ENCODE measurements around the gene CD247.

Gene CD247

GRCh38 chr1:167510244-167510643, 8.1 kb downstream of the CD247 start:
- no peak for DNase-seq

- DNase-seq = no peak
Observed at GRCh38 chr1:167509587-167509986, 8.7 kb downstream of the CD247 start.

DNA sequence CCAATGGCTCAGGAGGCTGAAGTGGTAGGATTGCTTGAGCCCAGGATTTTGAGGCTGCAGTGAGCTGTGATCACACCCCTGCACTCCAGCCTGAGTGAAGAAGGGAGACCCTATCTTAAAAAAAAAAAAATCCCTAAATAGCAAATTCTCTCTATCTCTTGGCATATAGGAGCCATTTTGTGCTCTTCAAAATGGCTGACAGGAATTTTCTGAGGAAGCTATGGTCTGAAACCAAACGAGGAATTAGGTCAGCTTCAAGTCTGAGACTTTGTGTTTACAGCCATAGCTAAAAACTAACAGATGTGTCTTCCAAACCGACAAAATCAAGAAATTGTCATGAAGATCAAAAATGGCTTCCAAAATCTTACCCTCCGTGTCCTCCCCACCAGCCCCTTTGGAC, 10.6 kb downstream of the CD247 start:
- no peak for DNase-seq

DNA sequence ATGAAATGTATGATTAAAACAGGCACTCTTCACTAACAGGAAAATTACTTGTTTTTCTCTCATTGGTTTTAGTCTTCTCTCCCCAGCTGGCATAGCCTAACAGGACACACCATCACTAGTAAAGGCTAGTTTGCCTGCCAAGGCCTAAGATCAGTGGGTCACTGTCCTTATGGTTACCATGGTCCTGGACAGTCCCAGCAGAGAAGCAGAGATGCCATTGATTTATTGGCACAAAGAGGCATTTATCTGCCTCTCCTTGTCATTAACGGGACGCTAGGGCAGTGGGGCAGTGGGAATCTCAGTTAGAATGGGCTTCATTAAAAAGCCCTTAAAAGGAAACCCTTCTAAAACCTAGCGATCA, 13.9 kb downstream of the CD247 start:
- no peak for DNase-seq

DNA sequence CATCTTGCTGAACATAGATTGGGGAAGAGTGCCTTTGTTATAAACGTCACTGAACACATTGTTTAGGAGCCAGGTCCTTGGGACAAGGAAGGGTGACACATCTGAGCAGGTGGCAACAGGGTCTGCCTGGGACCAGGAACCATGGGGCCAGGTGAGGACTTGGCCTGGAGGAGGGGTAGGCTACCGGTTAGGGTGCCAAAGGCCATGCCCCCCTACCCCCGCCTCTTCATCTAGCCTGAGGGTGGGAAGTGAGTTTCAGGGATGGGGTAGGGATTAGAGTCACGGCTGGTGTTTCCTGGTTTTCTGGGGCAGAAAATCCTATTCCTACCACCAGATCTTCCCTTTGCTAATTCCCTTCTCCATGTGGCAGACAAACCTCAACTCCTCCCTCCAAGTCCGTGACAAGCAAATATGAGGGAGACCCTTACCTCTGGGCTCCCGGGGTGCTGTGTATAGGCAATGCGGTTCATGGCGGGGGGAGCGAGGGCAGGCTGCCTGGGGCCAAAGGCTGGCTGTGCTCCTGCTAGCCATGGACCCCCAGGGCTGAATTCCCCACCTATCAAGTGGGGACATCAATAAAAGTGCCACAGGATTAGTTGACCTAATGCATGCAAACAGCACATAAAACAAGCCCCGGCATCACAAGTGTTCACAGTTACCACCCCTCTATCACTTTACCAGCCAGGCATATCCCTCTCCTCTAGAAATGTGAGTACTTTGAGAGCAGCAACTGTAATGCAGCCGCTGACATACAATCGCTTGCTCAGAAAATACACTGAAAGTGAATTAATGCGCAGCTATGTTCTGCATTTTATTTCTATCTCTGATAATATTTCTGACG, 14.5 kb downstream of the CD247 start:
- no peak for DNase-seq

GRCh38 chr1:167502719-167503462, 15.4 kb downstream of the CD247 start:
- no peak for DNase-seq

- DNase-seq = no peak
Observed at GRCh38 chr1:167502192-167502551, 16.2 kb downstream of the CD247 start.

DNA sequence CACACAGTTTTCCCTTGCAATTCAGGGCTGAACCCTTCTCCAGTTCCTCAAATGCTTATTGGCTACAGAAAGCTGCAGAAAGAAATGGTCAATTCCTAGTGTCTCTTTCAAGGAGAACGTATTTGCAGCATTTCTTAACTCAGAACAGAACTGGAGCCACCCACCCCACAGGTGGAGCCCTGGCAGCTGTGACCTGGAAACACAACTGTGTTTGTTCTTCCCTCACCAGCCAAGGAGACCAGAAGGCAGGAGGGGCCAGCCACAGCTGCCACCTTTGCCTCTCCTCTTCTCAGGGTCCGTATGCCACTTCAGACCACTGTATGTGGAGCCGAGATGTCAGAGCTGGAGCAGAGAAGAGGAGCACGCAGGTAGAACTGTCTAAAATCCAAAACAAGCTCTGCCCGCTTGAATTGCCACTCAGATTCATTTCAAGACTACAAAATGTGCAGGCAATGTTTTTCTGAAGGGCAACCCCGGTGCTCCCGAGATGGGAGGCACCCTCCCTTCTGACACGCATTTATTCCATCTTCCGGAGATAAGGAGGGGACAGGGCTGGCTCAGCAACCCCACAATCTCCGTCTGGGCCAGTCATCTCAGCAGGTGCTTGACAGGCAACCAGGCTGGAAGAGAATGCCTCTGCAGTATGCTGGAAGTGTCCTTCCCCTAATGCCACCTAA, 16.7 kb downstream of the CD247 start:
- DNase-seq = no peak

DNA sequence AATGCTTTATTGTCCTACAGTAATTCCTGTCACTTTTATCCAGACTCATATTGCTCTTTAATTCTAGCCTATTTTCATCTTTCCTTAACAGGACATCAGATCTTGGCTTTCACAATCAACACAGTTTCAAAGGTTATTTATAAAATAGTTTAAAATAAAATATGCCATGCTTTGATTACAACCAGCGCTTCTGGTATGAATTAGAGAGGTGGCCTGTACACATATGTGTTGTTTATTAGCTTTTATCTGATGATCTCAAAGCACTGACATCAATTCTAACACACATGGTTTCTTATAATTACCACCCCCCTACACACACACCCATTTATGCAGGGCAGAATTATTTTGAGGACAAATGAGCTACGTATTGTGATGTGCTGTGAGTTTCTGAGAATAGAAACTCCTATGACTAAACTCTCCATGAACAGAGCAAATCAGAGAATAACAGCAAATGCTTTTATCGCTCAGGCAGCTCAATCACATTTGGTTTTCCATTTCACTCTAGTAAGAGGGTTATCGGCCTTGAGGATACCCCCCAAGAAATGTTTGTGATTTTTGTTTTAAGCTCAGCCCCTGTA, 18.0 kb downstream of the CD247 start:
- DNase-seq = no peak

DNA sequence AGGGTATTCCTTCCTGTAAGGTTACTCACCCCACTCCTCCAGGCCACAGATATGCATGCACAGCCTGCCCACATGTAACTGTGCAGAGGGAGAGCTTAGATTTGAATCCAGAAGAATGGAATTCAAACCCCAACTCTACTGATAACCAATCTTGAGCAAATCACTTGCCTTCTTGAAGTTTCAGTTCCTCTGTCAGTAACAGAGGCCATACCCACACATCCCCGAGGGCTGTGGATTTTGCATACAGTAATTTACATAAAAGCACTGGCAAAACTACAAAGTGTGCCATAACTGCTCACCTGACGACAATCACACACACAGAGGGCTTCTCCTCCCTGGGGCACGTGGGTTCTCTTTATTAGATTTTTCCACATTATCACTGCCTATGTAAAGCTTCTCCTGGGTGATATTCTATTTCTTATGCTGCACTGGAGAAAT, 18.6 kb downstream of the CD247 start:
- no peak for DNase-seq

DNA sequence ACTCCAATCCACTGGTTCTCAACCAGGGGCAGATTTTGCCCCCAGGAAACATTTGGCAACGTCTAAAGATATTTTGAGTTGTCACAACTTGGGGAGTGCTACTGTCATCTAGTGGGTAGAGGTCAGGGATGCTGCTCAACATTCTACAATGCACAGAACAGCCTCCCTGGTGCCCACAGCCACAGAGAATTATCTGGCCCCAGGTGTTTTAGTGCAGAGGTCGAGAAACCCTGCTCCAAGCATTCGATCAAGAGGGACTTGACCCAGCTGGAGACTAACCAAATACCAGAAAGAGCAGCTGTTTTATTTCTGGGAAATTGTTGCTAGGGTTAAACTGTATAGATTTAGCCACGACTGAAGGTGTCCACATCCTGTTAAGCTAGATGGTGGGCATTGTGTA, 19.2 kb downstream of the CD247 start:
- DNase-seq = no peak

- DNase-seq = no peak
Observed at GRCh38 chr1:167496797-167497619, 21.3 kb downstream of the CD247 start.

GRCh38 chr1:167493372-167493771, 25.0 kb downstream of the CD247 start:
- DNase-seq = no peak

- no peak for DNase-seq
Observed at GRCh38 chr1:167492481-167492910, 25.8 kb downstream of the CD247 start.

DNA sequence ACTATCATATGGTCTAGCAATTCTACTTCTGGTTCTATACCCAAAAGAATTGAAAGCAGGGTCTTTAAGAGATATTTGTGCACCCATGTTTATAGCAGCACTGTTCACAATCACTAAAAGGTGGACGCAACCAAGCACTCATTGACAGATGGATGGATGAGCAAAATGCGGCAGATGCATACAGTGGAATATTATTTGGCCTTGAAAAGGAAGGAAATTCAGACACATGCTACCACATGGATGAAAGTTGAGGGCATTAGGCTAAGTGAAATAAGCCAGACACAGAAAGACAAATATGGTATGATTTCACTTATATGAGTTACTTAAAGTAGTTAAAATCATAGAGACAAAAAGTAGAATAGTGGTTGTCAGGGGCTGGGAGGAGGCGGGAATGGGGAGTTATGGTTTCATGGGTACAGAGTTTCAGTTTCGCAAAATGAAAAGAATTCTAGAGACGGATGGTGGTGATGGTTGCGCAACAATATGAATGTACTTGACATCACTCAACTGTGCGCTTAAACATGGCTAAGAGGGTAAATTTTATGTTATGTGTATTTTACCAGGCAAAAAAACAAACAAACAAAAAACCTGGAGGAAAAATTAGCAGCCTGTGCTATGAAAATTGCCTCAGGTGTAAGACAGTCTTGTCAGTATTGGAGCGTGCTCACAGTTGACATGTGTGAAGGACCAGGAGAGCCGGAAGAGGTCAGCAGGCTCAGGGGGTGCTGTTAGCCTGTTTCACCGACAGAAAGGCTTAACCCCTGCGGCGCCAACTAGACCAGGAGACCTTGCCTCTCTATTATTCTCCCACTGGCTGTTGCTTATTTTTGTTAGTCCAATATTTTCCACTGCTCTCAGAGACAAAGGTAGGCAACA, 26.5 kb downstream of the CD247 start:
- no peak for DNase-seq

DNA sequence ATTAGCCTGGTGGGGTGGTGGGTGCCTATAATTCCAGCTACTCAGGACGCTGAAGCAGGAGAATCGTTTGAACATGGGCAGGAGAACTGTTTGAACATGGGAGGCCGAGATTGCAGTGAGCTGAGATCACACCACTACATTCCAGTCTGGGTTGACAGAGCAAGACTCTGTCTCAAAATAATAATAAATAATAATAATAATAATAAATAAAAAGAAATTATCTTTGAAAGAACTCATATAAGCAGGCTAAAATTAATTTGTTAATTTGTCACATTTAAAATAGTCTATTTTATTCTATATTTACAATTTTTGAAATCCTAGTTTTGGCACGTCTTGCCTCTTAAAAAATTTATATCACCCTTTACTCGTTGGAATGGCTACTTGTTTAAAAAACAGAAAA, 27.6 kb downstream of the CD247 start:
- no peak for DNase-seq

GRCh38 chr1:167489571-167490340, 28.6 kb downstream of the CD247 start:
- no peak for DNase-seq

DNA sequence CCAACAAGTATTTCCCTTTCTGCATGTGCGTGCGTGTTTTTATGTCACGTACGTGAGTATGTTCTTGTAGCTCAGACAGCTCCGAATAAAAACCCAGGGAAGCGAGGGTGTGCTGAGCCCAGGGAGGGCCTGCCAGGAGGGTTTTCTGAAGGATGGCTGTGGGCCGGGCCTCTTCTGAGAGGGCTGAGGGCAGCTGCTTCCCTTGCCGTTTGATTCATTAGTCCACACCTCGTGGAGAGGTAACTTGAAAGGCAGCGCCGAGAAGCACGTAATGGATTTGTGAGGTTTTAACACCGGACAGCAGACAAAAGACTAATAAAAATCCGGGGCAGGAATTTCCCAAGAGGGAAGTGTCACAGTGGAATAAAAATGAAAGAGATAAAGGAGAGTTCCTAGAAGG, 29.5 kb downstream of the CD247 start:
- no peak for DNase-seq

- no peak for DNase-seq
Observed at GRCh38 chr1:167487614-167488013, 30.7 kb downstream of the CD247 start.

DNA sequence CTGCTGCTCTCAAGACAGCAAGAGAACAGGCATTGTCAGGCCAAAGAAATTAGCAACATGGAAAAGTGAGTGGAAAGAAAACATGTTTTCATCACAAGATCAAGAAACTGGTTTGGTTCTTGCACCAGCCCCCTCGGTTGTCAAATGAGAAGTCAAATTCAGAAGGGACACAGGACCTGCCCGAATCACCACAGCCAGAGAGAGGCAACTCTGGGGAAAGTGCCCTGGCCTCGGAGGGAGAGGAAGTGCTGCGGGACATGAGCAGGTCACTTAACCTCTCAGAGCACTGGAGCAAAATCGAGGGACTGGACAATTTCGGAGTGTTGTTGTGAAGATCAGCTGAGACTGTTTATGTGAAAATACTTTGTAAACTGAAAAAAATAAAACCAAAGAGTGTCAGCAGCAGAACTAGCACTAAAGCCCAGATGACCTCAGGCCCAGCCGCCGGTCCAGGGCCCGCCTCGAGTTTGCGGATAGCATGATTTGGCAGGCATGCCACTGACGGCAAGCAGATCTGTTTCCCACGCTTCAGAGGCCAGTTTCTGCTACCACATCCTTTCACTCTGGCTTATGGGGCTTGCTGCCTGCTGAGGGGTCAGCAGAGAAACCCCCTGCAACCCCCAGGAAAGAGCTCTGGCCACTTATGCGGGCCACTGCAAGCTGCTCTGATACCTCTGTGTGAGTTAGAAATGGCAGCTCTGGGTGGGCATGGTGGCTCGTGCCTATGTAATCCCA, 32.1 kb downstream of the CD247 start:
- no peak for DNase-seq

Measured in NCI-H1694 (cell line).